Mononuclear cell (primary cell): Measurements from ENCODE around the gene NCKAP5. TPM values are rescaled to one million over a fixed set of nuclear protein-coding genes. Genes with fewer than 3 reads are reported as not detected.

Source experiments
- H3K27me3 ChIP-seq: 2 replicates; pipeline ENCODE4 v1.6.0; 2011; ENCODE audit warnings: low read length, control low read depth; ENCODE audit not compliant: insufficient read depth
- H3K4me1 ChIP-seq: 2 replicates; pipeline ENCODE4 v1.5.1; 2011; ENCODE audit warnings: mild to moderate bottlenecking, low read length, control low read depth; ENCODE audit not compliant: insufficient read depth
- H3K4me3 ChIP-seq: 2 replicates; pipeline ENCODE4 v1.5.1; 2011; ENCODE audit warnings: mild to moderate bottlenecking, low read length, moderate library complexity
- H3K9me3 ChIP-seq: 2 replicates; pipeline ENCODE4 v1.5.1; 2011; ENCODE audit warnings: low read depth, mild to moderate bottlenecking, control low read depth, low read length
- total RNA-seq: library from RNA; depleted of rRNA; stranded (reverse); fragments of >200 nt; gene quantifications from one replicate; pipeline ENCODE4 v1.2.3, GENCODE V29; 2012

Gene NCKAP5
- total RNA-seq, 1 donor, result under 0.01 TPM

GRCh38 chr2:133409581-133410285, 158.5 kb downstream of the NCKAP5 start:
- no peaks in the 10 kb centered on the region for H3K27me3 ChIP-seq
- H3K4me3 ChIP-seq, result no peak overlapping the region
- no peaks in the 10 kb centered on the region for H3K4me1 ChIP-seq
- H3K9me3 ChIP-seq, result no peaks in the 10 kb centered on the region

- H3K4me3 ChIP-seq, result no peak overlapping the region
- H3K27me3 ChIP-seq, result no peaks in the 10 kb centered on the region
- no peaks in the 10 kb centered on the region for H3K9me3 ChIP-seq
- no peaks in the 10 kb centered on the region for H3K4me1 ChIP-seq
Observed at GRCh38 chr2:133408671-133409070, 159.6 kb downstream of the NCKAP5 start.

GRCh38 chr2:133407341-133407740, 160.9 kb downstream of the NCKAP5 start:
- no peaks in the 10 kb centered on the region for H3K27me3 ChIP-seq
- H3K9me3 ChIP-seq, result no peaks in the 10 kb centered on the region
- H3K4me3 ChIP-seq, result no peak overlapping the region
- no peaks in the 10 kb centered on the region for H3K4me1 ChIP-seq

DNA sequence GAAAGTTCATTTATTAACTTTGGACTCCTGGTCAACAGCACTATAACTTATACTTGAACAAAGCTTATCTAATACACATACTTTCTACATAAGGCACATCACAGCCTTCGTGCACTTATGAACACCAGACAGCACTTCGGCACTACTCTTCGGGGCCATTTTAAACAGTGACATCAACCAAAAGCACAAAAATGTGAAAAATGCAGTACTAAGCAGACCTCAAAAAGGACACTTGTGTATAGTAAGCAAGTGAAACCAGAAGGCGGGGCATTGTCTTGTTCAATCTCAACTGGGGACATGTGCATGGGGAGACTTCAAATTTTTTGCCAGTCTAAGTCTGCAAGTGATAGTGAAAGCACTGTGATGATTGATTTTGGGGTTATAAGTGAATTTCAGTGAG, 163.0 kb downstream of the NCKAP5 start:
- Histone ChIP-seq H3K4me3 (no peak overlapping the region), H3K4me1 (no peaks in the 10 kb centered on the region), H3K9me3 (no peaks in the 10 kb centered on the region), H3K27me3 (no peaks in the 10 kb centered on the region)

DNA sequence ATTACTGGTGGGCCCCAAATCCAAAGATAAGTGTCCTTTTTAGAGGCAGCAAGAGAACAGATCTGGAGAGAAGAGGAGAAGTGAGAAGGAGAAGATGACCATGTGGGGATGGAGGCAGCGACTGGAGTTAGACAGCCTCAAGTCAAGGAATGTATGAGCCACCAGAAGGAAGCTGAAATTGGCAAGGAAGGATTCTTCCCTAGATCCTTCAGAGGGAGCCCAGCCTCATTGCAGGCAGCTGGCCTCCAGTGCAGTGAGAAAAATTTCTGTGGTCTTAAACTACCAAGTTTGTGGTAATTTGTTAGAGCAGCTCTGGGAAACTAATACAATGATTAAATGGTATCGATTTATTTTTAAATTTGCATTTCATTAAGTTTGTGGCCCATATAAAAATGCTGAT, 167.9 kb downstream of the NCKAP5 start:
- Histone ChIP-seq H3K27me3 (no peaks in the 10 kb centered on the region), H3K4me1 (no peaks in the 10 kb centered on the region), H3K9me3 (no peaks in the 10 kb centered on the region), H3K4me3 (no peak overlapping the region)

GRCh38 chr2:133393895-133394294, 174.4 kb downstream of the NCKAP5 start:
- Histone ChIP-seq H3K4me3 (no peak overlapping the region), H3K27me3 (no peaks in the 10 kb centered on the region), H3K4me1 (no peaks in the 10 kb centered on the region), H3K9me3 (peaks cover 5% of the 10 kb centered on the region)

- Histone ChIP-seq H3K27me3 (no peaks in the 10 kb centered on the region), H3K9me3 (peaks cover 5% of the 10 kb centered on the region), H3K4me3 (no peak overlapping the region), H3K4me1 (no peaks in the 10 kb centered on the region)
Observed at GRCh38 chr2:133390156-133390555, 178.1 kb downstream of the NCKAP5 start.

DNA sequence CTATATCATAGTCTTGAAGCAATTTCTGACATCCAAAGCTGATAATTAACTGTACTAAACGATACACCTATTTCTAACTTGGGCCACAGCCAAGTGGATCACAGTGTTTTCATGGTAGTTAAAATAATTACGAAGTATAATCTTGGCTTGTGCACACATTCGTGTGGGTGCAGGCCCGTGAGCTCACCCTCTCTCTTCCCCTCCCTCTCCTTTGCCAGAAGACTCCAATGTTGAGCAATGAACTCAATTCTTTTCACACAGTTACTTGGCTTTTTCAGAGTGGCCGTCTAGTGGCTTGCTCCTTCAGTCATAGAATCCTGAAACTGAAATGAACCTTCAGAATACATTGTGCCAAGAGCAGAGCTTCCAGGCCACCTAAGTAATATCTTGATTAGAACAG, 178.7 kb downstream of the NCKAP5 start:
- no peaks in the 10 kb centered on the region for H3K27me3 ChIP-seq
- H3K9me3 ChIP-seq, result peaks cover 5% of the 10 kb centered on the region
- H3K4me1 ChIP-seq, result no peaks in the 10 kb centered on the region
- no peak overlapping the region for H3K4me3 ChIP-seq

DNA sequence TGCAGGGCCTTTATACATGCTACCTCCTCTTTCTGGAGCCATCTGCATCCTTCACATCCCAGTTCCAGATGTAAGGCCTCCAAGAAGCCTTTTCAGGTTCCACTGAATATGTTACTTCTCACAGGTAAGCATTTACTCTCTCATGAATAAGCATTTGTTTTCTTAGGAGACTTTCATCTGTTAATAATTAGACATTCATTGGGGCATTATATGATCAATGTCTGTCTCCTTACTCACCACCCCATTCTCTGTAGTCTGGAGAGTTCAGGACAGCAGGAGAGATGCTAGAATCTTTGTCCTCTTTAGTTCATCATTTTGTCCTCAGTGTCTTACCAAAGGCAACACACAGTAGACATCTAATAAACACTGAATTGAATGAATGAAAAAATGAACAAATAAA, 185.7 kb downstream of the NCKAP5 start:
- Histone ChIP-seq H3K4me3 (no peak overlapping the region), H3K9me3 (no peaks in the 10 kb centered on the region), H3K27me3 (no peaks in the 10 kb centered on the region), H3K4me1 (no peaks in the 10 kb centered on the region)

GRCh38 chr2:133380991-133381390, 187.3 kb downstream of the NCKAP5 start:
- no peaks in the 10 kb centered on the region for H3K9me3 ChIP-seq
- no peak overlapping the region for H3K4me3 ChIP-seq
- no peaks in the 10 kb centered on the region for H3K27me3 ChIP-seq
- H3K4me1 ChIP-seq, result no peaks in the 10 kb centered on the region

DNA sequence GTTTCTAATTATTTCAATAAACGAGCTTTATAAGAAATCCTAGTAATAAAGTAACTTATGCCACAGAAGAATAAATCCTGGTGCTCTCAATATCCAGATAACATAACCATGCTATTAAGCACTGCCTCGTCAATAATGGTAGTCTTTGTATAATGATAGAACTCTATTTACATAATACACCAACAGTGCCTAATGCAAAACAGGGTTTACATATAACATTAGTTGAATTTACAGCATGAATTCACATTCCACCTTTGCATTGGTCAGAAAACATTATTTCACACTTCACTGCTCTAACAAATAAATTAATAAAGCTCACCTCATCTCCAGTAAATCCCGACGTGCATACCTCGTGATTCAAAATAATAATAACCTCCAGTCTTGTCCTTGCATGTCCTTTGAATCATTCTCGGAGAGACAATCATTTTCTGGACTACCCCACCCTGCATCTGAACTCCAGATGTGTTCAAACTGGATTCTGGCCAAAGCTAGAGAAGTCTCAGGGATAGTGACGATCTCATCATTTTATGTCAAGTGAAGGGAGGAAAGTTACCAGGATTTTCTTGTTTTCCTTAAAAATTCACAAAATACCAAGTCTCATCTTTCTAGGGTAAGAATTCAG, 189.2 kb downstream of the NCKAP5 start:
- no peaks in the 10 kb centered on the region for H3K27me3 ChIP-seq

GRCh38 chr2:133378386-133378785, 189.9 kb downstream of the NCKAP5 start:
- H3K9me3 ChIP-seq, result no peaks in the 10 kb centered on the region
- no peaks in the 10 kb centered on the region for H3K27me3 ChIP-seq
- no peaks in the 10 kb centered on the region for H3K4me1 ChIP-seq
- no peak overlapping the region for H3K4me3 ChIP-seq

More for the DNA sequence above, 189.2 kb downstream of the NCKAP5 start:
- H3K4me1 ChIP-seq, result no peaks in the 10 kb centered on the region
- H3K9me3 ChIP-seq, result no peaks in the 10 kb centered on the region
- no peak overlapping the region for H3K4me3 ChIP-seq

DNA sequence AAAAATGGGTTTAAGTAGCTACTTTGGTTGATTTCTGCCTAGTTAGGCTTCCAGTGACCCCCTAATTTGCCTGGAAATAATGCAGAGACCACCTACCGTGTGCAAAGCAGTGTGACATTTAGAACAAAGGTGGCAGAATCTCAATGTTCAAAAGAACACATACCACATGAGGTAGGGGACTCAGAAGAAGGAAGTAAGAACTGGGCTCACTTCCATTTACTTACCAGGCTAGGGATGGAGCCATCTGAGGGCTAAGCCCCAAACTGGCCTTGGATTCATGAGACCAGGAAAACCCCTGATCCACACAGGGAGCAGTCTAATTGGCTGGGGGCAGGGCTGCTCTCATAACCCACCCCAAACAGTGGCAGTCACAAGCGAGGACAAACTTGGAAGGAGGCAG, 190.7 kb downstream of the NCKAP5 start:
- no peaks in the 10 kb centered on the region for H3K9me3 ChIP-seq
- no peak overlapping the region for H3K4me3 ChIP-seq
- no peaks in the 10 kb centered on the region for H3K4me1 ChIP-seq
- no peaks in the 10 kb centered on the region for H3K27me3 ChIP-seq

GRCh38 chr2:133377021-133377481, 191.2 kb downstream of the NCKAP5 start:
- no peak overlapping the region for H3K4me3 ChIP-seq
- H3K9me3 ChIP-seq, result no peaks in the 10 kb centered on the region
- no peaks in the 10 kb centered on the region for H3K27me3 ChIP-seq
- H3K4me1 ChIP-seq, result no peaks in the 10 kb centered on the region

DNA sequence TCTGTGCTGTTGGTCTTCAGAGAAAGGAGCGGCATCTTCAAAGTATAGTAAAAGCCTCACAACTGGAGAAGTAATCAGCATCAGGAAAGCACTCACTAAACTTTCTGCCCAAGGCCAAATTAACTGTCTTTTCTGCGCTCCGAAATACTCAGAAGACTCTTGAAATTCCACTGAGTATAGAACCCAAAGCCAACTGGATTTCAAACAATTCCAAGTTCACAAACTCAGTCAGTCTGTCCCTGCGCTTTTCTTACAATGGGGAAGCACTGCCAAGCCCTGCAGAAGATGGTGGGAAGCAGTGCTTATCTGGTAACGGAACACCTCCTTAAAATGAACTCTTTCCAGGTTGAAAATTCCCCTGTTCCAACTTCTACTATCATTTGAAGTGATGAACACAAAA, 193.5 kb downstream of the NCKAP5 start:
- Histone ChIP-seq H3K4me3 (no peak overlapping the region), H3K4me1 (no peaks in the 10 kb centered on the region), H3K9me3 (no peaks in the 10 kb centered on the region), H3K27me3 (no peaks in the 10 kb centered on the region)

- Histone ChIP-seq H3K4me1 (no peaks in the 10 kb centered on the region), H3K4me3 (no peak overlapping the region), H3K27me3 (no peaks in the 10 kb centered on the region), H3K9me3 (no peaks in the 10 kb centered on the region)
Observed at GRCh38 chr2:133371286-133371685, 197.0 kb downstream of the NCKAP5 start.
